Right lung (tissue), 10 donors: ENCODE results near the gene PTTG2. TPM values are rescaled to one million over a fixed set of nuclear protein-coding genes. Genes with fewer than 3 reads are reported as not detected.
"Not testable (repeated sequence)": the region's sequence is repeated elsewhere in the genome, so short reads cannot be mapped to it uniquely, and the experiment has no call there.

Experiments
- DNase-seq, 2 donors: peaks; one replicate each; pipeline ENCODE4 v3.0.0-alpha.2; 2013
- long read RNA-seq, 8 donors: transcript quantifications; one replicate each; lab custom pipeline, GENCODE V29; 2026
- polyA plus RNA-seq, 5 donors: library from polyadenylated mRNA; unstranded; fragments of 120-200 nt; gene quantifications; one replicate each; pipeline versions ENCODE4 v1.2.1 to v1.2.3, GENCODE V29; 2013; ENCODE audit warnings: inconsistent platforms in 1 of 5, low replicate concordance in 1 of 5; ENCODE audit not compliant: insufficient read length in 5 of 5, insufficient read depth in 1 of 5

PTTG2 gene
- not detected for polyA plus RNA-seq
- long read RNA-seq, donor 1: 0 reads
- long read RNA-seq, donor 2: 0 reads
- long read RNA-seq, donor 3: 0 reads
- long read RNA-seq, donor 4: 0 reads
- long read RNA-seq, donor 5: 0 reads
- long read RNA-seq, donor 6: 0 reads
- long read RNA-seq, donor 7: 0 reads
- long read RNA-seq, donor 8: 0 reads

- DNase-seq: no peak
These were observed at the start of gene PTTG2 for GRCh38 chr4:37960098-37960497. TSS of gene PTTG2 (plus strand) at chr4:37960398. CDS start at chr4:37960435, 37 bp downstream.

GRCh38 chr4:37914539-37914938 is 45.7 kb upstream of the PTTG2 start:
- DNase-seq: no peak

GRCh38 chr4:37917388-37917787 is 42.8 kb upstream of the PTTG2 start:
- DNase-seq: no peak

- DNase-seq: no peak
These were observed 41.5 kb upstream of the PTTG2 start for GRCh38 chr4:37918653-37919052.

- no peak for DNase-seq
These were observed 37.9 kb upstream of the PTTG2 start for GRCh38 chr4:37922328-37922727.

GRCh38 chr4:37923089-37923488 is 37.1 kb upstream of the PTTG2 start:
- DNase-seq: not testable (repeated sequence)

- no peak for DNase-seq
These were observed 35.3 kb upstream of the PTTG2 start for GRCh38 chr4:37924946-37925345.

- no peak for DNase-seq
These were observed 32.8 kb upstream of the PTTG2 start for GRCh38 chr4:37927434-37927833.

- DNase-seq: peak; percentile 27 to 36
These were observed 31.5 kb upstream of the PTTG2 start for GRCh38 chr4:37928426-37929416.

- DNase-seq: no peak
These were observed 26.1 kb upstream of the PTTG2 start for GRCh38 chr4:37934096-37934495.

- no peak for DNase-seq
These were observed 25.6 kb upstream of the PTTG2 start for GRCh38 chr4:37934609-37935008.

- DNase-seq: no peak
These were observed 25.2 kb upstream of the PTTG2 start for GRCh38 chr4:37935026-37935425.

GRCh38 chr4:37936889-37937498 is 23.2 kb upstream of the PTTG2 start:
- no peak for DNase-seq

- no peak for DNase-seq
These were observed 22.0 kb upstream of the PTTG2 start for GRCh38 chr4:37938208-37938607.

- no peak for DNase-seq
These were observed 13.6 kb upstream of the PTTG2 start for GRCh38 chr4:37946503-37947179.

GRCh38 chr4:37948542-37948941 is 11.7 kb upstream of the PTTG2 start:
- DNase-seq: no peak

- DNase-seq: no peak
These were observed 10.4 kb upstream of the PTTG2 start for GRCh38 chr4:37949636-37950426.

GRCh38 chr4:37951461-37952352 is 8.5 kb upstream of the PTTG2 start:
- no peak for DNase-seq

- DNase-seq: no peak
These were observed 7.0 kb upstream of the PTTG2 start for GRCh38 chr4:37953156-37953555.
